ENCODE results near the gene PTPRN2. TPM values are rescaled to one million over a fixed set of nuclear protein-coding genes. Genes with fewer than 3 reads are reported as not detected.

Gene PTPRN2
- total and polyA plus RNA-seq, 9 of the 15 experiments (the other 6 are each of a cell fraction or from before 2014, with no cell fraction given), result not detected

- TF ChIP-seq BRF1 (IDR thresholded peaks at IDR 0.05; ENCODE audit: borderline replicate concordance, extremely low read depth, insufficient read length), result no peak
- no peak for TF ChIP-seq TCF15 (CRISPR knock-in tag; IDR thresholded peaks at IDR 0.05)
- TF ChIP-seq ZNF354B (CRISPR knock-in tag; IDR thresholded peaks at IDR 0.05), result no peak
- TF ChIP-seq EP400 (IDR thresholded peaks at IDR 0.05), result no peak
- no peak for TF ChIP-seq CHCHD3 (CRISPR knock-in tag; IDR thresholded peaks at IDR 0.05)
- no peak for TF ChIP-seq ZNF212 (CRISPR knock-in tag; IDR thresholded peaks at IDR 0.05)
- TF ChIP-seq FOXA3 (CRISPR knock-in tag; conservative IDR thresholded peaks at IDR 0.05 in 1 of 2, IDR thresholded peaks at IDR 0.05 in 1 of 2), result no peak
- no peak for TF ChIP-seq NCOR1 (IDR thresholded peaks at IDR 0.05)
Measured at GRCh38 chr7:158355456-158356065, 232.1 kb downstream of the PTPRN2 start (continued).

- ChIA-PET CTCF (ENCODE audit: low intra/inter-chr PET ratio) (interaction anchor here (0.5 kb wide), 1 partner anchor 215 kb away, joined by 3 read pairs; no protein-coding TSS in a partner anchor), POLR2A (interaction anchor here (1.1 kb wide), 1 partner anchor 8 kb away, joined by 3 read pairs; no protein-coding TSS in a partner anchor)
- H4K20me1 ChIP-seq (replicated peaks; ENCODE audit: control insufficient read depth, insufficient read depth, low read length), result no peaks in the 10 kb centered on the region
- peaks cover 13 to 64% of the 10 kb centered on the region in 2 experiments; a peak in 4 of 5 replicates for H3K27me3 ChIP-seq (ENCODE audit: control insufficient read depth in 2 of 2, insufficient read depth in 2 of 2, low read length in 2 of 2)
- no peak for DNase-seq (ENCODE audit: extremely low read depth in 1 of 4, low spot score in 3 of 4)
- H3K9me1 ChIP-seq (ENCODE audit: control insufficient read depth, insufficient read depth, low read length), result no peaks in the 10 kb centered on the region
- no peak overlapping the region for H3K9ac ChIP-seq (ENCODE audit: insufficient read depth in 1 of 2, low read depth in 2 of 2, low read length in 2 of 2)
- no peak overlapping the region for H3K27ac ChIP-seq (ENCODE audit: extremely low read depth, low read depth, low read length)
- intact Hi-C loops (cut with micrococcal nuclease), result loop anchor here (10.0 kb wide), 1 partner anchor 920 kb away; no protein-coding TSS in a partner anchor
- no peak overlapping the region for H3K4me3 ChIP-seq
- no peaks in the 10 kb centered on the region for H3K36me3 ChIP-seq (ENCODE audit: control insufficient read depth, insufficient read depth, low read length)
- no peaks in the 10 kb centered on the region for H3K79me2 ChIP-seq (ENCODE audit: control insufficient read depth, insufficient read depth, low read length)
- H3K9me3 ChIP-seq (replicated peaks; ENCODE audit: control insufficient read depth, insufficient read depth, low read depth, low read length), result no peaks in the 10 kb centered on the region
- H2AFZ ChIP-seq (ENCODE audit: low read depth, low read length), result no peak overlapping the region
- in situ Hi-C loops (cut with MboI), result no loop called here
- H3K4me1 ChIP-seq (replicated peaks in 1 of 2; ENCODE audit: control insufficient read depth in 2 of 2, insufficient read depth in 2 of 2, low read length in 2 of 2), result no peaks in the 10 kb centered on the region
- no peak for FAIRE-seq
- H3K4me2 ChIP-seq (ENCODE audit: insufficient read depth, low read length), result no peak overlapping the region
- 0% methylated on average over 3 of the region's 3 CpGs for WGBS (ENCODE audit: insufficient coverage, low coverage, missing lambda C conversion rate)
- ATAC-seq, result no peak
- BruUV-seq (replicated peaks), result no TSS peak
- TF ChIP-seq FUS (optimal IDR thresholded peaks at IDR 0.05; ENCODE audit: low read depth, low read length) (no peak), MGA (IDR thresholded peaks at IDR 0.05) (no peak)
Measured at GRCh38 chr7:158354861-158355260, 232.8 kb downstream of the PTPRN2 start.
